Fibroblast of skin of left quadriceps (primary cell): ENCODE results near the gene CCDC198.

Experiments used
- DNase-seq, 2 experiments: peaks; one replicate each; pipeline ENCODE4 v3.0.0-alpha.2; 2013; ENCODE audit warnings: low read depth in 2 of 2

Gene CCDC198

GRCh38 chr14:57464008-57464730, 29.5 kb downstream of the CCDC198 start:
- no peak for DNase-seq

GRCh38 chr14:57462551-57462950, 31.1 kb downstream of the CCDC198 start:
- no peak for DNase-seq

- DNase-seq = no peak
These were observed 31.8 kb downstream of the CCDC198 start for GRCh38 chr14:57461777-57462320.

DNA sequence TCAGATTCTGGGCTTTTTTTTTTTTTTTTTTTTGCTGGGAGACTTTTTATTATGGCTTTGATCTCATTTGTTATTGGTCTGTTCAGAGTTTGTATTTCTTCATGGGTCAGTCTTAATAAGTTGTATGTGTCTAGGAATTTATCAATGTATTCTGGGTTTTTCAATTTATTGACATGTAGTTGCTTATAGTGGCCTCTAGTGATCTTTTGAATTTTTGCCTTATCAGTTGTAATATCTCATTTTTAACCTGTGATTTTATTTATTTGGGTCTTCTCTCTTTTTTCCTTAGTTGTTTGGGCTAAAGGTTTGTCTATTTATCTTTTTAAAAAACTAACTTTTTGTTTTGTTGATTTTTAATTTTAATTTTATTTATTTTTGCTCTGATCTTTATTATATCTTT, 57.7 kb downstream of the CCDC198 start:
- no peak for DNase-seq

- peak; percentile 3 to 10 for DNase-seq
These were observed 72.7 kb downstream of the CCDC198 start for GRCh38 chr14:57420986-57421385.

GRCh38 chr14:57420033-57420432, 73.6 kb downstream of the CCDC198 start:
- DNase-seq = no peak
